ENCODE measurements around the gene COL6A5. TPM values are rescaled to one million over a fixed set of nuclear protein-coding genes. Genes with fewer than 3 reads are reported as not detected.

COL6A5 gene
- total and polyA plus RNA-seq, 2 experiments from 2014 or later, result 0.03 to 0.05 TPM

DNA sequence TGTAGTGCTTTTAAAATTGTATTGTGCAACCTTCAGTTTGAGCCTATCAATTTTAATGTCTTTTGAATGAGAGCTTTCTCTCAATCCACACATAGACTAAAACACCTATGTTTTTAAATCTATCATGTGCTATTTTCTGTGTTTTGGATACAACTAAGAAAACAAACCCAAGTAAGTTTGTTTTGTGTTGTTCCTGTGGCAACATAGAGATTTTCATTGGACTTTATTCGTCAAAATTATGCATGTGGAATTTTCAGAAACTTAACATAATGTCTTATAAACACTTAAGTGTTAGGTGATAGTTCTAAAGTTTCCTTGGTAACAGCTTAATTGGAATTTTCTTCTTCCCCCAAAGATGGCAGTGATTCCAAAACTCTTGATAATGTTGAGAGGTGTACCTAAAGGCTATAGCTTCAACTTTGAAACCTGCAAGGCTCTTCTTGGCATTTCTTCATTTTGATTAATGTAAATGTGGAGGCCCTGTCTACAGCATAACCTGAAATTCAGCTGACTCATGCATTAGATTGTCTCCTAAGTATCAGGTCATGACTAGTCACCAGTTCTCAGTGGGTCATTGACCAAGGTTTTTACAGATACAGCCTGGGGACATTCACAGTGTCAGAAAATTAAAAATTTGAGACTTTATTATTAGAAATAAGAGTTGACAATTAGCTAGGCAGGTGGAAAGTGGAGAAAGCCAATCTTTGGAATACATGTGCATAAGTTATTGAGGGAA is 44.4 kb downstream of the COL6A5 start:
- no peak for DNase-seq (ENCODE audit: low spot score)
- Mint-ChIP-seq H3K36me3 (ENCODE audit: low read depth) (no peaks in the 10 kb centered on the region), H3K4me1 (no peaks in the 10 kb centered on the region), H3K27me3 (ENCODE audit: insufficient read depth, low read depth, poor library complexity) (peaks cover 2% of the 10 kb centered on the region), H3K4me3 (no peak overlapping the region), H3K27ac (no peak overlapping the region), H3K9me3 (no peaks in the 10 kb centered on the region)
- peaks cover 5% of the 10 kb centered on the region; the same call in 1 of the 2 replicates for H3K9me2 ChIP-seq (ENCODE audit: insufficient read depth)
- no peak overlapping the region for H3K27ac ChIP-seq (ENCODE audit: low read depth)
- no peaks in the 10 kb centered on the region for H3K4me1 ChIP-seq (ENCODE audit: insufficient read depth)
- H4K20me1 ChIP-seq (replicated peaks; ENCODE audit: insufficient read depth), result no peaks in the 10 kb centered on the region
- no peak overlapping the region for H3K4me3 ChIP-seq
- H3K4me2 ChIP-seq, result no peak overlapping the region
- H2AFZ ChIP-seq, result no peak overlapping the region
- H3K36me3 ChIP-seq (ENCODE audit: insufficient read depth), result no peaks in the 10 kb centered on the region
- no peak for ATAC-seq
- H3F3A ChIP-seq (replicated peaks; ENCODE audit: low read depth), result no peaks in the 10 kb centered on the region
- TF ChIP-seq EZH2 (IDR thresholded peaks at IDR 0.05; ENCODE audit: low read depth, unreplicated experiment), result no peak
- TF ChIP-seq, protein P1, sequence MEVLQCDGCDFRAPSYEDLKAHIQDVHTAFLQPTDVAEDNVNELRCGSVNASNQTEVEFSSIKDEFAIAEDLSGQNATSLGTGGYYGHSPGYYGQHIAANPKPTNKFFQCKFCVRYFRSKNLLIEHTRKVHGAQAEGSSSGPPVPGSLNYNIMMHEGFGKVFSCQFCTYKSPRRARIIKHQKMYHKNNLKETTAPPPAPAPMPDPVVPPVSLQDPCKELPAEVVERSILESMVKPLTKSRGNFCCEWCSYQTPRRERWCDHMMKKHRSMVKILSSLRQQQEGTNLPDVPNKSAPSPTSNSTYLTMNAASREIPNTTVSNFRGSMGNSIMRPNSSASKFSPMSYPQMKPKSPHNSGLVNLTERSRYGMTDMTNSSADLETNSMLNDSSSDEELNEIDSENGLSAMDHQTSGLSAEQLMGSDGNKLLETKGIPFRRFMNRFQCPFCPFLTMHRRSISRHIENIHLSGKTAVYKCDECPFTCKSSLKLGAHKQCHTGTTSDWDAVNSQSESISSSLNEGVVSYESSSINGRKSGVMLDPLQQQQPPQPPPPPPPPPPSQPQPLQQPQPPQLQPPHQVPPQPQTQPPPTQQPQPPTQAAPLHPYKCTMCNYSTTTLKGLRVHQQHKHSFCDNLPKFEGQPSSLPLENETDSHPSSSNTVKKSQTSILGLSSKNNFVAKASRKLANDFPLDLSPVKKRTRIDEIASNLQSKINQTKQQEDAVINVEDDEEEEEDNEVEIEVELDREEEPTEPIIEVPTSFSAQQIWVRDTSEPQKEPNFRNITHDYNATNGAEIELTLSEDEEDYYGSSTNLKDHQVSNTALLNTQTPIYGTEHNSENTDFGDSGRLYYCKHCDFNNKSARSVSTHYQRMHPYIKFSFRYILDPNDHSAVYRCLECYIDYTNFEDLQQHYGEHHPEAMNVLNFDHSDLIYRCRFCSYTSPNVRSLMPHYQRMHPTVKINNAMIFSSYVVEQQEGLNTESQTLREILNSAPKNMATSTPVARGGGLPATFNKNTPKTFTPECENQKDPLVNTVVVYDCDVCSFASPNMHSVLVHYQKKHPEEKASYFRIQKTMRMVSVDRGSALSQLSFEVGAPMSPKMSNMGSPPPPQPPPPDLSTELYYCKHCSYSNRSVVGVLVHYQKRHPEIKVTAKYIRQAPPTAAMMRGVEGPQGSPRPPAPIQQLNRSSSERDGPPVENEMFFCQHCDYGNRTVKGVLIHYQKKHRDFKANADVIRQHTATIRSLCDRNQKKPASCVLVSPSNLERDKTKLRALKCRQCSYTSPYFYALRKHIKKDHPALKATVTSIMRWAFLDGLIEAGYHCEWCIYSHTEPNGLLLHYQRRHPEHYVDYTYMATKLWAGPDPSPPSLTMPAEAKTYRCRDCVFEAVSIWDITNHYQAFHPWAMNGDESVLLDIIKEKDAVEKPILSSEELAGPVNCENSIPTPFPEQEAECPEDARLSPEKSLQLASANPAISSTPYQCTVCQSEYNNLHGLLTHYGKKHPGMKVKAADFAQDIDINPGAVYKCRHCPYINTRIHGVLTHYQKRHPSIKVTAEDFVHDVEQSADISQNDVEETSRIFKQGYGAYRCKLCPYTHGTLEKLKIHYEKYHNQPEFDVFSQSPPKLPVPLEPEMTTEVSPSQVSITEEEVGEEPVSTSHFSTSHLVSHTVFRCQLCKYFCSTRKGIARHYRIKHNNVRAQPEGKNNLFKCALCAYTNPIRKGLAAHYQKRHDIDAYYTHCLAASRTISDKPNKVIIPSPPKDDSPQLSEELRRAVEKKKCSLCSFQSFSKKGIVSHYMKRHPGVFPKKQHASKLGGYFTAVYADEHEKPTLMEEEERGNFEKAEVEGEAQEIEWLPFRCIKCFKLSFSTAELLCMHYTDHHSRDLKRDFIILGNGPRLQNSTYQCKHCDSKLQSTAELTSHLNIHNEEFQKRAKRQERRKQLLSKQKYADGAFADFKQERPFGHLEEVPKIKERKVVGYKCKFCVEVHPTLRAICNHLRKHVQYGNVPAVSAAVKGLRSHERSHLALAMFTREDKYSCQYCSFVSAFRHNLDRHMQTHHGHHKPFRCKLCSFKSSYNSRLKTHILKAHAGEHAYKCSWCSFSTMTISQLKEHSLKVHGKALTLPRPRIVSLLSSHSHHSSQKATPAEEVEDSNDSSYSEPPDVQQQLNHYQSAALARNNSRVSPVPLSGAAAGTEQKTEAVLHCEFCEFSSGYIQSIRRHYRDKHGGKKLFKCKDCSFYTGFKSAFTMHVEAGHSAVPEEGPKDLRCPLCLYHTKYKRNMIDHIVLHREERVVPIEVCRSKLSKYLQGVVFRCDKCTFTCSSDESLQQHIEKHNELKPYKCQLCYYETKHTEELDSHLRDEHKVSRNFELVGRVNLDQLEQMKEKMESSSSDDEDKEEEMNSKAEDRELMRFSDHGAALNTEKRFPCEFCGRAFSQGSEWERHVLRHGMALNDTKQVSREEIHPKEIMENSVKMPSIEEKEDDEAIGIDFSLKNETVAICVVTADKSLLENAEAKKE (CRISPR knock-in tag; IDR thresholded peaks at IDR 0.05), result no peak
- no peak for TF ChIP-seq STAT1 (IDR thresholded peaks at IDR 0.05; ENCODE audit: unreplicated experiment)
- TF ChIP-seq NANOG (IDR thresholded peaks at IDR 0.05; ENCODE audit: borderline replicate concordance), result no peak
- TF ChIP-seq, protein P2, sequence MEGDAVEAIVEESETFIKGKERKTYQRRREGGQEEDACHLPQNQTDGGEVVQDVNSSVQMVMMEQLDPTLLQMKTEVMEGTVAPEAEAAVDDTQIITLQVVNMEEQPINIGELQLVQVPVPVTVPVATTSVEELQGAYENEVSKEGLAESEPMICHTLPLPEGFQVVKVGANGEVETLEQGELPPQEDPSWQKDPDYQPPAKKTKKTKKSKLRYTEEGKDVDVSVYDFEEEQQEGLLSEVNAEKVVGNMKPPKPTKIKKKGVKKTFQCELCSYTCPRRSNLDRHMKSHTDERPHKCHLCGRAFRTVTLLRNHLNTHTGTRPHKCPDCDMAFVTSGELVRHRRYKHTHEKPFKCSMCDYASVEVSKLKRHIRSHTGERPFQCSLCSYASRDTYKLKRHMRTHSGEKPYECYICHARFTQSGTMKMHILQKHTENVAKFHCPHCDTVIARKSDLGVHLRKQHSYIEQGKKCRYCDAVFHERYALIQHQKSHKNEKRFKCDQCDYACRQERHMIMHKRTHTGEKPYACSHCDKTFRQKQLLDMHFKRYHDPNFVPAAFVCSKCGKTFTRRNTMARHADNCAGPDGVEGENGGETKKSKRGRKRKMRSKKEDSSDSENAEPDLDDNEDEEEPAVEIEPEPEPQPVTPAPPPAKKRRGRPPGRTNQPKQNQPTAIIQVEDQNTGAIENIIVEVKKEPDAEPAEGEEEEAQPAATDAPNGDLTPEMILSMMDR (conservative IDR thresholded peaks at IDR 0.05; ENCODE audit: low read depth in 2 of 2), result no peak
- TF ChIP-seq, protein P3, sequence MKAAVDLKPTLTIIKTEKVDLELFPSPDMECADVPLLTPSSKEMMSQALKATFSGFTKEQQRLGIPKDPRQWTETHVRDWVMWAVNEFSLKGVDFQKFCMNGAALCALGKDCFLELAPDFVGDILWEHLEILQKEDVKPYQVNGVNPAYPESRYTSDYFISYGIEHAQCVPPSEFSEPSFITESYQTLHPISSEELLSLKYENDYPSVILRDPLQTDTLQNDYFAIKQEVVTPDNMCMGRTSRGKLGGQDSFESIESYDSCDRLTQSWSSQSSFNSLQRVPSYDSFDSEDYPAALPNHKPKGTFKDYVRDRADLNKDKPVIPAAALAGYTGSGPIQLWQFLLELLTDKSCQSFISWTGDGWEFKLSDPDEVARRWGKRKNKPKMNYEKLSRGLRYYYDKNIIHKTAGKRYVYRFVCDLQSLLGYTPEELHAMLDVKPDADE (IDR thresholded peaks at IDR 0.05), result no peak
- TF ChIP-seq CREB1 (CRISPR knock-in tag; IDR thresholded peaks at IDR 0.05; ENCODE audit: low read depth), result no peak
- no peak for TF ChIP-seq ZNF331 (CRISPR knock-in tag; IDR thresholded peaks at IDR 0.05; ENCODE audit: low read depth)
- TF ChIP-seq ZNF114 (CRISPR knock-in tag; IDR thresholded peaks at IDR 0.05), result no peak
- TF ChIP-seq, protein P4, sequence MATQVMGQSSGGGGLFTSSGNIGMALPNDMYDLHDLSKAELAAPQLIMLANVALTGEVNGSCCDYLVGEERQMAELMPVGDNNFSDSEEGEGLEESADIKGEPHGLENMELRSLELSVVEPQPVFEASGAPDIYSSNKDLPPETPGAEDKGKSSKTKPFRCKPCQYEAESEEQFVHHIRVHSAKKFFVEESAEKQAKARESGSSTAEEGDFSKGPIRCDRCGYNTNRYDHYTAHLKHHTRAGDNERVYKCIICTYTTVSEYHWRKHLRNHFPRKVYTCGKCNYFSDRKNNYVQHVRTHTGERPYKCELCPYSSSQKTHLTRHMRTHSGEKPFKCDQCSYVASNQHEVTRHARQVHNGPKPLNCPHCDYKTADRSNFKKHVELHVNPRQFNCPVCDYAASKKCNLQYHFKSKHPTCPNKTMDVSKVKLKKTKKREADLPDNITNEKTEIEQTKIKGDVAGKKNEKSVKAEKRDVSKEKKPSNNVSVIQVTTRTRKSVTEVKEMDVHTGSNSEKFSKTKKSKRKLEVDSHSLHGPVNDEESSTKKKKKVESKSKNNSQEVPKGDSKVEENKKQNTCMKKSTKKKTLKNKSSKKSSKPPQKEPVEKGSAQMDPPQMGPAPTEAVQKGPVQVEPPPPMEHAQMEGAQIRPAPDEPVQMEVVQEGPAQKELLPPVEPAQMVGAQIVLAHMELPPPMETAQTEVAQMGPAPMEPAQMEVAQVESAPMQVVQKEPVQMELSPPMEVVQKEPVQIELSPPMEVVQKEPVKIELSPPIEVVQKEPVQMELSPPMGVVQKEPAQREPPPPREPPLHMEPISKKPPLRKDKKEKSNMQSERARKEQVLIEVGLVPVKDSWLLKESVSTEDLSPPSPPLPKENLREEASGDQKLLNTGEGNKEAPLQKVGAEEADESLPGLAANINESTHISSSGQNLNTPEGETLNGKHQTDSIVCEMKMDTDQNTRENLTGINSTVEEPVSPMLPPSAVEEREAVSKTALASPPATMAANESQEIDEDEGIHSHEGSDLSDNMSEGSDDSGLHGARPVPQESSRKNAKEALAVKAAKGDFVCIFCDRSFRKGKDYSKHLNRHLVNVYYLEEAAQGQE (IDR thresholded peaks at IDR 0.05; ENCODE audit: unreplicated experiment), result no peak
- no peak for TF ChIP-seq POLR2AphosphoS5 (IDR thresholded peaks at IDR 0.05; ENCODE audit: low read depth)
- TF ChIP-seq JUNB (IDR thresholded peaks at IDR 0.05; ENCODE audit: unreplicated experiment), result no peak
- TF ChIP-seq EZH2phosphoT487 (IDR thresholded peaks at IDR 0.05; ENCODE audit: unreplicated experiment), result no peak
- H3K79me2 ChIP-seq (replicated peaks; ENCODE audit: insufficient read depth), result no peaks in the 10 kb centered on the region
- no peaks in the 10 kb centered on the region for H3K27me3 ChIP-seq (ENCODE audit: insufficient read depth)
